Measurements from ENCODE around the gene ZC3HAV1. TPM values are rescaled to one million over a fixed set of nuclear protein-coding genes. Genes with fewer than 3 reads are reported as not detected.

Gene ZC3HAV1
- total and polyA plus RNA-seq, 2 of the 13 experiments (the other 11 are each of a cell fraction or from before 2014, with no cell fraction given) = 12.7 to 23.7 TPM

- TF ChIP-seq HMGXB4 (CRISPR knock-in tag; IDR thresholded peaks at IDR 0.05; ENCODE audit: borderline replicate concordance in 1 of 2, low read depth in 1 of 2) (peak; percentile 51 to 87; a peak in 3 of 4 replicates), HOXD1 (CRISPR knock-in tag; IDR thresholded peaks at IDR 0.05) (no peak), ATF3 (CRISPR knock-in tag; IDR thresholded peaks at IDR 0.05) (peak; percentile 52; the same call in 1 of the 2 replicates), GATAD2A (CRISPR knock-in tag; IDR thresholded peaks at IDR 0.05) (peak; percentile 27; the same call in 1 of the 2 replicates), ZC3H13 (CRISPR knock-in tag; IDR thresholded peaks at IDR 0.05) (peak; percentile 70; the same call in 1 of the 2 replicates), ETV5 (CRISPR knock-in tag; IDR thresholded peaks at IDR 0.05; ENCODE audit: borderline replicate concordance) (peak; percentile 37; the same call in 1 of the 2 replicates), ZNF574 (CRISPR knock-in tag; IDR thresholded peaks at IDR 0.05) (peak; percentile 70), PRDM10 (CRISPR knock-in tag; IDR thresholded peaks at IDR 0.05; ENCODE audit: low read depth) (peak; percentile 13; the same call in 1 of the 2 replicates), NFRKB (IDR thresholded peaks at IDR 0.05) (no peak), ZNF580 (CRISPR knock-in tag; IDR thresholded peaks at IDR 0.05; ENCODE audit: borderline replicate concordance, low read depth) (0 out of 2 replicates have a peak, but pooled peaks have one; percentile 7), ZNF512 (CRISPR knock-in tag; IDR thresholded peaks at IDR 0.05) (no peak), ZNF605 (CRISPR knock-in tag; IDR thresholded peaks at IDR 0.05) (peak; percentile 68; the same call in 1 of the 2 replicates), ZNF768 (CRISPR knock-in tag; IDR thresholded peaks at IDR 0.05) (peak; percentile 85; the same call in 1 of the 2 replicates), POLR2AphosphoS5 (IDR thresholded peaks at IDR 0.05; ENCODE audit: low read depth, low read length) (peak; percentile 55), ZNF740 (CRISPR knock-in tag; IDR thresholded peaks at IDR 0.05) (0 out of 2 replicates have a peak, but pooled peaks have one; percentile 30), GATAD1 (CRISPR knock-in tag; IDR thresholded peaks at IDR 0.05) (peak; percentile 37; the same call in 1 of the 2 replicates), SMYD3 (CRISPR knock-in tag; IDR thresholded peaks at IDR 0.05) (0 out of 2 replicates have a peak, but pooled peaks have one; percentile 51)
These were observed at the start of gene ZC3HAV1 (continued) for GRCh38 chr7:139109188-139109982.
